ENCODE data around the gene DACT3. TPM values are rescaled to one million over a fixed set of nuclear protein-coding genes. Genes with fewer than 3 reads are reported as not detected.
A peak's percentile ranks its signal among the peaks of the same experiment; 100 is the strongest.

Gene DACT3
- total RNA-seq, 1 experiment from 2014 or later: 1.0 TPM

DNA sequence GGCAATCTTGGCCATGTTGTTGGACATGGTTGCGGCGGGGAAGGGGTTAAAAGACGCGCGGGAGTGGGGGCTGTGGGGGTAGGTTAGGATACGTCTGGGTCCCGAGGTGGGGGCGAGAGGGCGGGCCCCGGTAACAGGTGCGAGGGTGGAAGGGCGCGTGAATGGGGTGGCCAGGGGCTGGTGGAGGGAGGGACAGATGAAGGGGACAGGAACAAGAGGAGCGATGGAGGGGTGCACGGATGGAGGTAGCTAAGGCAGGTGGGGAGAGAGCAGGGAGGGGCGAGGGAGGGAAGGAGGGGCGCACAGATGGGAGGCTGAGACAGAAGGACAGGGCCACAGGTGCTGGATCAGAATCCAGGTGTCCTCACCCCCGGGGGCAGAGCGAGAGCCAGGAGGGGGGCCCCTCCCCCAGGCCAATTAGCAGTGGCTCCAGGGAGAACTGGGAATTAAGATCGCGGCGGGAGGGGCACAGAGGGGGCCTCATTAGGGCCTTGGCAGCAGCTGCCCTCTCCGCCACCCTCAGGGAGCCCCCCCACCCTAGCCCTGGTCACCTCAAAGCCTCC lies 26.2 kb downstream of the DACT3 start:
- Histone ChIP-seq H3K27me3 (ENCODE audit: control insufficient read depth, insufficient read depth, low read length) (no peaks in the 10 kb centered on the region), H3K4me1 (ENCODE audit: control insufficient read depth, insufficient read depth, low read length) (no peaks in the 10 kb centered on the region; the same call in 1 of the 2 replicates), H3K9me3 (ENCODE audit: control insufficient read depth, insufficient read depth, low read depth, low read length) (no peaks in the 10 kb centered on the region), H3K4me3 (ENCODE audit: low read depth in 2 of 2, low read length in 2 of 2) (peak overlapping the region; percentile 26 to 34), H3K27ac (ENCODE audit: low read length) (no peak overlapping the region), H3K36me3 (ENCODE audit: control insufficient read depth, insufficient read depth, low read length) (no peaks in the 10 kb centered on the region)
- no peak for ATAC-seq
- intact Hi-C loops (cut with micrococcal nuclease; ENCODE audit: unreplicated experiment) (no loop called here), in situ Hi-C loops (cut with HindIII; ENCODE audit: low pct_unique_long_range_greater_than_20kb, low sequenced_read_pairs) (no loop called here)
- TF ChIP-seq SIN3A (IDR thresholded peaks at IDR 0.05; ENCODE audit: borderline replicate concordance, insufficient read depth, low read depth, low read length) (no peak), TCF7L2 (IDR thresholded peaks at IDR 0.05; ENCODE audit: low read depth, low read length) (no peak), REST (IDR thresholded peaks at IDR 0.05; ENCODE audit: insufficient read depth in 1 of 2, low read depth in 2 of 2, low read length in 1 of 2) (no peak), POLR2AphosphoS5 (IDR thresholded peaks at IDR 0.05; ENCODE audit: low read depth, low read length) (no peak)
- TF ChIP-seq, protein P1, sequence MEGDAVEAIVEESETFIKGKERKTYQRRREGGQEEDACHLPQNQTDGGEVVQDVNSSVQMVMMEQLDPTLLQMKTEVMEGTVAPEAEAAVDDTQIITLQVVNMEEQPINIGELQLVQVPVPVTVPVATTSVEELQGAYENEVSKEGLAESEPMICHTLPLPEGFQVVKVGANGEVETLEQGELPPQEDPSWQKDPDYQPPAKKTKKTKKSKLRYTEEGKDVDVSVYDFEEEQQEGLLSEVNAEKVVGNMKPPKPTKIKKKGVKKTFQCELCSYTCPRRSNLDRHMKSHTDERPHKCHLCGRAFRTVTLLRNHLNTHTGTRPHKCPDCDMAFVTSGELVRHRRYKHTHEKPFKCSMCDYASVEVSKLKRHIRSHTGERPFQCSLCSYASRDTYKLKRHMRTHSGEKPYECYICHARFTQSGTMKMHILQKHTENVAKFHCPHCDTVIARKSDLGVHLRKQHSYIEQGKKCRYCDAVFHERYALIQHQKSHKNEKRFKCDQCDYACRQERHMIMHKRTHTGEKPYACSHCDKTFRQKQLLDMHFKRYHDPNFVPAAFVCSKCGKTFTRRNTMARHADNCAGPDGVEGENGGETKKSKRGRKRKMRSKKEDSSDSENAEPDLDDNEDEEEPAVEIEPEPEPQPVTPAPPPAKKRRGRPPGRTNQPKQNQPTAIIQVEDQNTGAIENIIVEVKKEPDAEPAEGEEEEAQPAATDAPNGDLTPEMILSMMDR (IDR thresholded peaks at IDR 0.05): no peak
- ChIA-PET POLR2A (no interaction called here), CTCF (interaction anchor here (0.6 kb wide), 1 partner anchor 12 kb away, joined by 5 read pairs; no protein-coding TSS in a partner anchor)
- DNase-seq (ENCODE audit: low read depth, low spot score): no peak
- no TSS peak for BruUV-seq (replicated peaks)

DNA sequence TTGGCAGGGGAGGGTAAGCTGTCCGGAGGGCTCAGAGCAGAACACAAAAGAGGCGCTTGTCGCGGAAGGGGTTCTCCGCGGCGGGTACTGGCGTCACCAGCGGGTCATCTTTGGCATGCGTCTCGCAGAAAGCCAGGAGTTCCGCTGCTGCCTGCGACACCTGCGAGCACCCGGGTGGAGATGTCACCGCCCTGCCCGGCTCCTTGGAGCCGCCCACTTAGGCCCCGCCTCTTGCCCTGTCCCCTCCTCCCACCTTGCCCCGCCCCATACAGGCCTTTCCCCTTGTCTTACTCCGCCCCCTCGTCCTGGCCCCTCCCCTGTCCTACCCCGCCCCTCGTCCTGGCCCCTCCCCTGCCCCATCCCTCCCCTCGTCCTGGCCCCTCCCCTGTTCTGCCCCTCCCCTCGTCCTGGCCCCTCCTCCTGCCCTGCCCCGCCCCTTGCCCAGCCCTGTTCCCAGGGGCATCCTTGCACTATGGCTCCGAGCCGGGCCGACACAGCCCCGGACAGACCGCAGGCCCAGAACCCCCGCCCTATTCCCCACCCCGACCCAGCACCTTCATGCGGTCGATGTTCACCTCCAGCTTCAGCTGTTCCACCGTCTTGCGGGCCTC lies 26.8 kb downstream of the DACT3 start:
- H3K36me3 ChIP-seq (ENCODE audit: control insufficient read depth, insufficient read depth, low read length): no peaks in the 10 kb centered on the region
- no peaks in the 10 kb centered on the region for H3K27me3 ChIP-seq (ENCODE audit: control insufficient read depth, insufficient read depth, low read length)
- no peaks in the 10 kb centered on the region for H3K4me1 ChIP-seq (ENCODE audit: control insufficient read depth, insufficient read depth, low read length)
- POLR2A ChIA-PET: no interaction called here
- no TSS peak for BruUV-seq (replicated peaks)
- intact Hi-C loops (cut with micrococcal nuclease; ENCODE audit: unreplicated experiment): no loop called here
- ATAC-seq (peak; percentile 77), DNase-seq (ENCODE audit: low read depth, low spot score) (no peak)
- CTCF ChIA-PET: interaction anchor here (0.6 kb wide), 1 partner anchor 12 kb away, joined by 5 read pairs; no protein-coding TSS in a partner anchor
- H3K27ac ChIP-seq (ENCODE audit: low read length): no peak overlapping the region
- H3K9me3 ChIP-seq (ENCODE audit: control insufficient read depth, insufficient read depth, low read depth, low read length): no peaks in the 10 kb centered on the region
- in situ Hi-C loops (cut with HindIII; ENCODE audit: low pct_unique_long_range_greater_than_20kb, low sequenced_read_pairs): no loop called here
- H3K4me3 ChIP-seq (ENCODE audit: low read depth in 2 of 2, low read length in 2 of 2): peak overlapping the region; percentile 33 to 63
- TF ChIP-seq SIN3A (IDR thresholded peaks at IDR 0.05; ENCODE audit: borderline replicate concordance, insufficient read depth, low read depth, low read length): no peak
- no peak for TF ChIP-seq REST (IDR thresholded peaks at IDR 0.05; ENCODE audit: insufficient read depth in 1 of 2, low read depth in 2 of 2, low read length in 1 of 2)
- TF ChIP-seq POLR2AphosphoS5 (IDR thresholded peaks at IDR 0.05; ENCODE audit: low read depth, low read length): no peak
